GM10847 (cell line): ENCODE data around the gene EVC2.

ENCODE experiments used
- POLR2A ChIP-seq: IDR thresholded peaks from 2 replicates; pipeline ENCODE4 v1.6.1; 2011; ENCODE audit not compliant: insufficient read length; ENCODE audit errors: extremely low read depth

EVC2 gene

GRCh38 chr4:5573965-5574364, 134.4 kb downstream of the EVC2 start:
- no peak for TF ChIP-seq POLR2A

- no peak for TF ChIP-seq POLR2A
Observed at GRCh38 chr4:5572751-5573150, 135.6 kb downstream of the EVC2 start.

GRCh38 chr4:5572114-5572513, 136.2 kb downstream of the EVC2 start:
- TF ChIP-seq POLR2A: no peak

DNA sequence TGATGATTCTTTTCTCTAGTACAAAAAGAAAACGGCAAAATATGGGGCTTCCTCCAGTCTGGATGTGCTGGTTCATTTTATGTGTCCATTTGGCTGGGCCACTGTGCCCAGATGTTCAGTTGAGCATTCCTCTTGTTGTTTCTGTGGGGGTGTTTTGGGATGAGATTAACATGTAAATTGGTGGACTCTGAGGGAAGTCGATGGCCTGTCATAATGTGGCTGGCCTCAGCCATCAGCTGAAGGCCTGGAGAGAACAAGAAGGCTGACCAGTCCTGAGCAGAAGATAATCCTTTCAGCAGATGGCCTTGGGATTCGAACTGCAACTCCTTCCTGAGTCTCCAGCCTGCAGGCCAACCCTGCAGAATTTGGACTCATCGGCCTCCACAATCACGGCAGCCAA, 136.7 kb downstream of the EVC2 start:
- no peak for TF ChIP-seq POLR2A

GRCh38 chr4:5569451-5569850, 138.9 kb downstream of the EVC2 start:
- TF ChIP-seq POLR2A: no peak

GRCh38 chr4:5568931-5569330, 139.4 kb downstream of the EVC2 start:
- TF ChIP-seq POLR2A: no peak

DNA sequence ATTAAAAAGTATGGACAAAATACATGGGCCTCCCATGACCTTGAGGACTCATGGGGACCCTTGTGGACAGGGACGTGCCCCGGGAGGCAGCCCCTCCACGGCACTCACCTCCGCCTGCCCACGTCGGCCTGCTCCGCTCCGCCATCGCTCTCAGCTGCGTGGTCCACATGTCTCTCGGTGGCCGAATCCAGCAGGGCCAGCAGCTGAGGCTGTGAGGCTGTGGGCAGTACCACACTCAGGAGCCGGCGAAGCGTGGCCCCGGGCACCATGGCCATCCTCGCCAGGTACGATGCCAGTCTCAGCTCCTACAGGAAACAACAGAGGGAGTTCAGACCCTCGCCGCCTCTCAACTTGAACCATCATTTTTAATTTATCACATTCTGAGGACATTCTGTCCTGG, 140.0 kb downstream of the EVC2 start:
- no peak for TF ChIP-seq POLR2A

GRCh38 chr4:5566991-5567390, 141.4 kb downstream of the EVC2 start:
- TF ChIP-seq POLR2A: no peak

- TF ChIP-seq POLR2A: no peak
Observed at GRCh38 chr4:5566526-5566925, 141.8 kb downstream of the EVC2 start.

DNA sequence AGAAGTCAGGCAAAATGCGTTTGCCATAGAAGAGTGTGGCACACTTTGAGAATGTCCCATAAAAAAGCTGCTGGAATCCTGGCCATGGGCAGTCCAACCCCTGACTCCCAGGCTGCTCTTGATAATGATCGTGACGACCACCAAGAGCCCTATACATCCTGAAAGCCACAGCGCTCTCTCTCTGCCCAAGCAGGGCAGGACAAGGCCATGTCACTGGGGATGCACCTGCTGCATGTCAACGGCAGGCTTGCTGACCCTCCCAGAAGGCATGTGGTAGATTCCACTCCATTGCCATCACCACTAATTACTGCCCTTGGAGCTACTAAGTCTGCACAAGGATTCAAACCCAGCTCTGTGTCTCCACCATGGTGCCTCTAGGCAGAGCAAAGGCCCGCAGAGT, 144.5 kb downstream of the EVC2 start:
- TF ChIP-seq POLR2A: no peak

GRCh38 chr4:5562476-5562875, 145.9 kb downstream of the EVC2 start:
- TF ChIP-seq POLR2A: no peak

- TF ChIP-seq POLR2A: no peak
Observed at GRCh38 chr4:5561286-5561685, 147.1 kb downstream of the EVC2 start.

GRCh38 chr4:5558502-5558901, 149.9 kb downstream of the EVC2 start:
- TF ChIP-seq POLR2A: no peak

GRCh38 chr4:5554376-5554775, 154.0 kb downstream of the EVC2 start:
- no peak for TF ChIP-seq POLR2A

DNA sequence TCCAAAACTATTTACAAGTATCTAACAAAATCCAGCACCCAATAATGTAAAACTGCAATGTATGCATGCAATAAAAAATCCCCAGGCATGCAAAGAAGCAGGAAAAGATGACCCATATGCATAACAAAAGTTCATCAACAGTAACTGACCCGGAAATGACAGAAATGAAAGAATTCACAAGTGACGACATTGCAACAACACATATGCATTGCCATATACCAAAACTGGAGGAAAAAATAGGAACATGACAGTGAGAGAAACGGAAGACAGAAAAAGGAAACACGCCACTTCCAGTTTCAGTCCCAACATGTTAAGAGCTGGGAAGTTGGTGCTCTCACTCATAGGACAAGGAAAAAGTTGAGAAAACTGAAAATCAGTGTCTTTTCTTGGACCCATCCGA, 154.6 kb downstream of the EVC2 start:
- no peak for TF ChIP-seq POLR2A

GRCh38 chr4:5552451-5552850, 155.9 kb downstream of the EVC2 start:
- no peak for TF ChIP-seq POLR2A

GRCh38 chr4:5547651-5548249, 160.6 kb downstream of the EVC2 start:
- TF ChIP-seq POLR2A: no peak

GRCh38 chr4:5545271-5545670, 163.1 kb downstream of the EVC2 start:
- TF ChIP-seq POLR2A: no peak
